ENCODE measurements around the gene MAD1L1.
"Not testable (repeated sequence)": the region's sequence is repeated elsewhere in the genome, so short reads cannot be mapped to it uniquely, and the experiment has no call there.

MAD1L1 gene

GRCh38 chr7:1838911-1839531 is 393.7 kb downstream of the MAD1L1 start:
- DNase-seq: not testable (repeated sequence)

- not testable (repeated sequence) for DNase-seq
Observed at GRCh38 chr7:1838544-1838872, 394.2 kb downstream of the MAD1L1 start.

DNA sequence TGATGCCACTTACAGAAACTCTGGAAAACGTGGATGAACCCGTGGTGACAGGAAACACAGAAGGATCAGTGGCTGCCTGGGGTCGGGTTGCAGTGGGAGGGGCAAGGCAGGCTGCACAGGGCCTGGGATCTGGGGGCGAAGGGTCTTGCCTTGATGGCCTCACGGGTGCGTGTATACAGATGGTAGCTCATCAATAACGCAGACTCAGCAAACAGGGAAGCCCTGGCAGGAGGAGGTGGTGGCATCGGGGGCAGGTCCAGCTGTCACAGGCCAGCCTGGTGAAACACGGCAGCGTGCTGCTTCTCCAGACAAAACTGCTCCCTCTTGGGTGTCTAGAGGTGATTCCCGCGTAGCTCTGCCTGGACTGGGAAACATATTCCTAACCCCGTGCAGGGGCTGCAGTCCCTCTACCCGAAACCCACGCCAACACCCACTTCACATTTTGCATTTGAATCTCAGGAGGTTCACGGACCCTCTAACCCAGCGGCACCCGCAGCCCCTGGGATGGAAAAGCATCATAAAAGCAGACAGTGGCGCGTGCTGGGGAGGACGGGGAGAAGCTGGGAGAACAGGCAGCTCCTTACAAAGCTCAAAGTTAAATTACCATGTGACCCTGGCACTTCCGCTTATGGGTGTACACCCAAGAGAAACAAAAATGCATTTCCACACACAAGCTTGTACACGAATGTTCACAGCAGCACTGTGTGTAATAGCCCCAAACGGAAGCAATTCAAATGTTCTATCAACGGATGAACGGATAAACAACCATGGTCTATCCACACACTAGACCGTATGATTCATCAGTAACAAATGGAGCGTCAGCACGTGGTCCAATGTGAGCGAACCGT is 394.8 kb downstream of the MAD1L1 start:
- DNase-seq: not testable (repeated sequence)

GRCh38 chr7:1831933-1832535 is 400.7 kb downstream of the MAD1L1 start:
- DNase-seq: not testable (repeated sequence)

DNA sequence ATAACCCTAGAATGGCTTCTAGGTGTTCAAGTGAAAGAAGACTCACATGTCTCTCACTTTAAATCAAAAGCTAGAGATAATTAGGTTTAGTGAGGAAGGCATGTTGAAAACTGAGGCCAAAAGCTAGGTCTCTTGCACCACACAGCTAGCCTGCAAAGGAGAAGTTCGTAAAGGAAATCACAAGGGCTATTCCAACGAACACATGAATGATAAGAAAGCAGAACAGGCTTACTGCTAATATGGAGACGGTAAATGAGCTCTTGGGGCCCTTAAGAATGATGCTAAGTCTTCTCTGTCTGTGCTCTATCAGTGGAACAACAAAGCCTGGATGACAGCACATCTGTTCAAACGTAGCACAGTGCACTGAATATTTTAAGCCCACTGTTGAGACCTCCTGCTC is 401.3 kb downstream of the MAD1L1 start:
- DNase-seq: not testable (repeated sequence)

DNA sequence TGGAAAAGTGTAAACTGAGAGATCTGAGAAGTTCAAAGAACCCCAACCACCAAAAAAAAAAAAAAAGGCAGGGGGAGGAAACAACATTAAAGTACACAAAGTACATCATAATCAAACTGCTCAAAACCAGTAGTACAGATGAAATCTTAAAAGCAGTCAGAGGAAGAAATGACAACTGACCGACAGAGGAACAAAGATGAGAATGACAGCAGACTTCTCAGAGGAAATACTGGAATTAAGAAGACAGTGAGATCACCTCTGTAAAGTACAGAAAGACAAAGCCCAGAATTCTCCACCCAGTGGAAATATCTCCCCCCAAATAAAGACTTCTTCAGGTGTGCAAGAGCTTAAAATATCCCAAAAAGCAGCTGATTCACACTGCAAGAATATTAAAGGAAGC is 403.1 kb downstream of the MAD1L1 start:
- not testable (repeated sequence) for DNase-seq

- DNase-seq: no peak
Observed at GRCh38 chr7:1829111-1829510, 403.6 kb downstream of the MAD1L1 start.

GRCh38 chr7:1828170-1828569 is 404.6 kb downstream of the MAD1L1 start:
- not testable (repeated sequence) for DNase-seq

DNA sequence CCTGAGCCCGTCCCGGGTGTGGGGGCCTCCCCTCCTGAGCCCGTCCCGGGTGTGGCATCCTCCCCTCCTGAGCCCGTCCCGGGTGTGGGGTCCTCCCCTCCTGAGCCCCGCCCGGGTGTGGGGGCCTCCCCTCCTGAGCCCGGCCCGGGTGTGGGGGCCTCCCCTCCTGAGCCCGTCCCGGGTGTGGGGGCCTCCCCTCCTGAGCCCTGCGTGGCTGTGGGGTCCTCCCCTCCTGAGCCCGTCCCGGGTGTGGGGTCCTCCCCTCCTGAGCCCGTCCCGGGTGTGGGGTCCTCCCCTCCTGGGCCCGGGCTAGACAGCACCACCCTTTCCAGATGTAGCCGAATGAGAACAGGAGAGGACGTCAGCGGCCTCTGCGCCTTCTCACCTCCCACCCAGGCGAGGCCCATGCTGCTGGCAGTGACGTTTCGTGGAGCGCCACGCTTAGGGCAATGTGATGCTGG is 405.2 kb downstream of the MAD1L1 start:
- DNase-seq: not testable (repeated sequence)

- DNase-seq: not testable (repeated sequence)
Observed at GRCh38 chr7:1826931-1827330, 405.8 kb downstream of the MAD1L1 start.

DNA sequence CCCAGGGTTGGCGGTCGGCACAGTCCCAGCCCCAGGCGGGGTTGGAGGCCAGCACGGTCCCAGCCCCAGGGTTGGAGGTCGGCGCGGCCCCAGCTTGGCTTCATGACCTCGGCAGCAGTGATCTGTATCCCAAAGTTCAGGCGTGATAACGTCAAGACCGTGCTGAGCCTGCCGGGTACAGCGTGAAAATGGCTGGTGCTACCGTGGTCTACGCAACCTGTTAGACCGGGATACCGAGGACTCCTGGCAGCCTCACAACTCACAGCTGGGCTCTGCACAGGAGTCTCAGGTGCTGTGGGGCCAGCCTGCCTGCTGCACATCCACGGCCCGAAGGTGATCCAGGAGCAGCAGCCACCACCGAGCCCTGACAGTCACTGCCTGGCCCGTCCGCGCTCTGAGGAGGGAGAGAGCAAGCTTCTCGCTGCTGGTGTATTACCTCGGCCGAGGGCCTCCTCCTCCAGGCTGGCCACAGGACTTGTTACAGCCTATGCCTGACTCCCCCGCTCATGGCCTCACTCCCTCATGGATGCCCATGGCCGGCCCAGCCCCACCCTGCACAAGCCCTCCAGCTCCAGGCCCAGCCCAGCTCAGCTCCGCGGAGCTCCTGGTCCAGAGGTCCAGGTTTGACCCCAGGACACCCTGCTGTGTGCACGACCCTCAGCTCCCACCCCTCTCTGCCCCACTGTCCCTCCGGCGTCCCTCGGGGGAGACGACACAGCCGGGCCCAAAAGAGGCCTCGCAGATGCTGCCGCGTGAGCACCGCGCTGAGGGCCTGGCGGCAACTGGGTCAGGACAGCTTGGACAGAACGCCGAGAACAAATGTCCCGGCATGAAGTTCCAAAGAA is 406.6 kb downstream of the MAD1L1 start:
- no peak for DNase-seq

GRCh38 chr7:1825647-1825896 is 407.2 kb downstream of the MAD1L1 start:
- DNase-seq: not testable (repeated sequence)

DNA sequence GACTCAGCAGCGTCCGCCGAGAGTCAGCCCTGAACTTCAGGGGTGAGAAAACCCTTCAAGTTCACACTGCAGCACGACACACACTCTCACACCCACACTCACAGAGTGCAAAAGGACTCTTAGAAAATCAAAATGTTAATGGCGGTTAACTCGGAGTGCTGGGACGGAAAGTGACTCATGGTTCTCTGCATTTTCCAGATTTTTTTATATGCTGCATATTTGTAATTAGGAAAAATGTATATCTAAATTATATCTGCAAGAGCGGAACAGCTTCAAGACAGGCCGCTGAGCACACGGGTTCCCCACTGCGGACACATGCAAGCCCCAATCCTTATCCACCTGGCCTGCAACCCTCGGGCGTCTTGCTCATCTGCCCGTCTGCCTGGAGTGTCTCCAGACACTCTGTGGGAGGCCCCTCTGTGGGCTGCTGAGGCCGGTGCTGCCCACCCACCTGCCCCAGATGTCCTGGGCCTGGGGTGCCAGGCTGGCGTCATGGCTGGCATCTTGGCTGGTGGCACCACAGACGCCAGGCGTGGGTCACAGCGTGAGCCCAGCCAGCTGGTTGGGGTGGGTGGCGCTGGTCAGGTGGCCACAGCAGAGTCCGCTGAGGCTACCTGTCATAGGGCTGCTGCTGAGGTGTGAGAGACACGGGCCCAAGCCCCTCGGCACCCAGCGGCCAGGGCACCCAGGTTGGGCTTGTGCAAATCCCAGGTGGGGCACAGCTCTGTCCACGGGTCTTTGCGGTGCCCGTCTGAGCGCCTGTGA is 407.7 kb downstream of the MAD1L1 start:
- not testable (repeated sequence) for DNase-seq

GRCh38 chr7:1824151-1824881 is 408.4 kb downstream of the MAD1L1 start:
- DNase-seq: not testable (repeated sequence)

DNA sequence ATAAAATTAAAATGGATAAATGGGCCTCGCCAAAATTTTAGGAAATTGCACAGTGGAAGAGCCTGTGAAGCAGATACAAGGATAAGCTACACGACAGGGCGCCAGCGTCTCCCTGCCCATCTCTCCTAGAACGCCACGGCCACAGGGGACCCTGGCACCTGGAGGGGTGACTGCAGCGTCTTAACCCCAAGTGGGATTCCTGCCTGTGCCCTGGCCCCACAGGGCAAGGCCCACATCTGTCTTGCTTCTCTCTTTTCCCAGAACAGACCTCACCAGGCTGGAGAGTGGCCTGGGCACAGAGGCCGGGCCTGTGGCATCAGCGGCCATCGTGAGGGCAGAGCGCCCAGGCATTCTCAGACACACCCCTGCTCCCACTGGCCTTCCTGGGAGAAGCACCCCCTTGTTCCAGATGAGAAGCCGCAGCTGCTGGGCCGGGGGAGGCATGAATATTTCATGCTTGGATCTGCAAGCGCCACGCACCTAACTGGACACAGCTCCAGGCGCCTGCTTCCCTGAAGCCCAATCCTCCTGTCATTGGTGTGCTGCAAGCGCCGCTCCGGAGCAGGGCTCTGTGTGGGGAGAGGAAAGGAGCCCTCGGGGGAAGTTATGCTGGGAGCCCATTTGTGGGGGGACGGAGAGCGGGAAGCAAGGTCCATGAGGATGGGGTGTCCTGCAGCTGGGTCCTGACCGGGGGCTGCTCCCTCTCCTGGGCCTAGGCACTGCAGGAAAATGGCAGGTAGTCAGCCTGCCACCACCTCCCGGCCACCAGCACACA is 409.2 kb downstream of the MAD1L1 start:
- no peak for DNase-seq

- no peak for DNase-seq
Observed at GRCh38 chr7:1819259-1819841, 413.4 kb downstream of the MAD1L1 start.

- DNase-seq: no peak
Observed at GRCh38 chr7:1818575-1819258, 414.0 kb downstream of the MAD1L1 start.

- DNase-seq: no peak
Observed at GRCh38 chr7:1817061-1817712, 415.6 kb downstream of the MAD1L1 start.

DNA sequence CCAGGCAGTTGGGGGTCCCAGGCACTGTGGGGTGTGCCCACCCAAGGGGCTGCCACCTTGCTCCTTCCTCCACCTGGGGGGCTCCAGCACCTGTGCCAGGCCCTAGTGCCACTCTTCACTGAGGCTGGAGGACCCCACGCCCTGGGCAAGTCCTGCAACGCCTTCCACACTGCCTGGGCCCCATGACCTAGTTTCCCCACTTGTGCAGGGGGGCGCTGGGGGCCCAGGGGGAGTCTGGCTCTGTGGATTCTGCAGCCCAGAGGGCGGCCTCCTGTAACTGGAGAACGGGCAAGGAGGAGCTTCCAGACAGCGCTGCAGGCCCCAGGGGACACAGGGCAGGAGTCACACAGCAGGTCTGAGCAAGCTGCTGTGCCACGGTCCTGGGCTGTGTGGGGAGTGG is 416.3 kb downstream of the MAD1L1 start:
- DNase-seq: not testable (repeated sequence)

All from NCI-H510A treated with DMSO at 0.1 percent for 48 hours (cell line).